ENCODE results near the gene SPG21.

DNA sequence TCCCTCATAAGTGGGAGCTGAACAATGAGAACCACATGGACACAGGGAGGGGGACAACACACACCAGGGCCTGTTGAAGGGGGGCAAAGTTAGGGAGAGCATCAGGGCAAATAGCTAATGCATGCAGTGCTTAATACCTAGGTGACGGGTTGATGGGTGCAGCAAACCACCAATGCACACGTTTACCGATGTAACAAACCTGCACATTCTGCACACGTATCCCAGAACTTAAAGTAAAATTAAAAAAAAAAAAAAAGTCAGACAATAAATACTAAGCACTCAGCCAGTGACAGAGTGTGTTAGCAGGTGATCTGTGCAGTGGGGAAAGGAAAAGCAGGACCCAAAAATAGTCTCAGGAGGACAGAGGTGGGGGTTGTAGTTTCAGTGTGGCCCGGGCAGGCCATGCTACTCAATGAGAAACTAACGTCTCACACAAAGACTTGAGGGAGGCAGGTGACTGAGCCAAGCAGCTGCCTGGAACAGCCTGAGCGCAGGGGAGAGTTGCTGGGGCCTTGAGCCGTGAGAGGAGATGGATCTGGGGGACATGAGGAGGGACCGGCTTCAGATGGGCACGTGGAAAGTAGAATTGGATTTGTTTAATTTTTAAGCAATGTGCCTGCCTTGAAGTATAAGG is 59.6 kb downstream of the SPG21 start:
- TF ChIP-seq, protein P1, sequence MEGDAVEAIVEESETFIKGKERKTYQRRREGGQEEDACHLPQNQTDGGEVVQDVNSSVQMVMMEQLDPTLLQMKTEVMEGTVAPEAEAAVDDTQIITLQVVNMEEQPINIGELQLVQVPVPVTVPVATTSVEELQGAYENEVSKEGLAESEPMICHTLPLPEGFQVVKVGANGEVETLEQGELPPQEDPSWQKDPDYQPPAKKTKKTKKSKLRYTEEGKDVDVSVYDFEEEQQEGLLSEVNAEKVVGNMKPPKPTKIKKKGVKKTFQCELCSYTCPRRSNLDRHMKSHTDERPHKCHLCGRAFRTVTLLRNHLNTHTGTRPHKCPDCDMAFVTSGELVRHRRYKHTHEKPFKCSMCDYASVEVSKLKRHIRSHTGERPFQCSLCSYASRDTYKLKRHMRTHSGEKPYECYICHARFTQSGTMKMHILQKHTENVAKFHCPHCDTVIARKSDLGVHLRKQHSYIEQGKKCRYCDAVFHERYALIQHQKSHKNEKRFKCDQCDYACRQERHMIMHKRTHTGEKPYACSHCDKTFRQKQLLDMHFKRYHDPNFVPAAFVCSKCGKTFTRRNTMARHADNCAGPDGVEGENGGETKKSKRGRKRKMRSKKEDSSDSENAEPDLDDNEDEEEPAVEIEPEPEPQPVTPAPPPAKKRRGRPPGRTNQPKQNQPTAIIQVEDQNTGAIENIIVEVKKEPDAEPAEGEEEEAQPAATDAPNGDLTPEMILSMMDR (IDR thresholded peaks at IDR 0.05): no peak
- no peak for TF ChIP-seq POLR2AphosphoS5 (IDR thresholded peaks at IDR 0.05)
- no peak for TF ChIP-seq POLR2A (IDR thresholded peaks at IDR 0.05)

Measured in breast epithelium (tissue), 3 donors.